DMS153 treated with DMSO at 0.1 percent for 48 hours (cell line): ENCODE measurements around the gene KDM7A.
"Not testable (repeated sequence)": the region's sequence is repeated elsewhere in the genome, so short reads cannot be mapped to it uniquely, and the experiment has no call there.

Experiments
- DNase-seq: peaks from one replicate; lab custom pipeline; 2025; ENCODE audit not compliant: unreplicated experiment; lab: John Stamatoyannopoulos, UW

The KDM7A gene

GRCh38 chr7:140202942-140203341 is 26.2 kb upstream of the KDM7A start:
- not testable (repeated sequence) for DNase-seq

- no peak for DNase-seq
Measured at GRCh38 chr7:140201393-140201792, 24.6 kb upstream of the KDM7A start.

GRCh38 chr7:140200061-140200989 is 23.5 kb upstream of the KDM7A start:
- DNase-seq = no peak

GRCh38 chr7:140197938-140198337 is 21.2 kb upstream of the KDM7A start:
- no peak for DNase-seq

- no peak for DNase-seq
Measured at GRCh38 chr7:140197218-140197890, 20.6 kb upstream of the KDM7A start.

- no peak for DNase-seq
Measured at GRCh38 chr7:140196361-140197217, 19.8 kb upstream of the KDM7A start.

- no peak for DNase-seq
Measured at GRCh38 chr7:140195859-140196258, 19.1 kb upstream of the KDM7A start.

- DNase-seq = no peak
Measured at GRCh38 chr7:140192620-140193019, 15.8 kb upstream of the KDM7A start.

GRCh38 chr7:140192176-140192575 is 15.4 kb upstream of the KDM7A start:
- DNase-seq = no peak

- no peak for DNase-seq
Measured at GRCh38 chr7:140190588-140190987, 13.8 kb upstream of the KDM7A start.

GRCh38 chr7:140189917-140190316 is 13.1 kb upstream of the KDM7A start:
- DNase-seq = no peak

GRCh38 chr7:140182917-140183316 is 6.1 kb upstream of the KDM7A start:
- no peak for DNase-seq

- no peak for DNase-seq
Measured at GRCh38 chr7:140179339-140179738, 2.6 kb upstream of the KDM7A start.

GRCh38 chr7:140176122-140176701 is 571 bp downstream of the KDM7A start:
- DNase-seq = no peak

GRCh38 chr7:140175221-140176121 is 1.3 kb downstream of the KDM7A start:
- DNase-seq = peak; percentile 95

GRCh38 chr7:140174217-140174616 is 2.6 kb downstream of the KDM7A start:
- no peak for DNase-seq

- DNase-seq = no peak
Measured at GRCh38 chr7:140170375-140170774, 6.4 kb downstream of the KDM7A start.

GRCh38 chr7:140168816-140169215 is 8.0 kb downstream of the KDM7A start:
- no peak for DNase-seq

GRCh38 chr7:140165422-140165821 is 11.4 kb downstream of the KDM7A start:
- no peak for DNase-seq

- not testable (repeated sequence) for DNase-seq
Measured at GRCh38 chr7:140162081-140162480, 14.7 kb downstream of the KDM7A start.
